Measurements from ENCODE around the gene SLC34A3. TPM values are rescaled to one million over a fixed set of nuclear protein-coding genes. Genes with fewer than 3 reads are reported as not detected.

Gene SLC34A3
- not detected for total RNA-seq

- no peak for ATAC-seq (ENCODE audit: low FRiP score)
Observed at GRCh38 chr9:137230705-137231371, at the start of gene SLC34A3. SLC34A3 (plus strand) TSS chr9:137230901; CDS start chr9:137231703, 802 bp downstream.

DNA sequence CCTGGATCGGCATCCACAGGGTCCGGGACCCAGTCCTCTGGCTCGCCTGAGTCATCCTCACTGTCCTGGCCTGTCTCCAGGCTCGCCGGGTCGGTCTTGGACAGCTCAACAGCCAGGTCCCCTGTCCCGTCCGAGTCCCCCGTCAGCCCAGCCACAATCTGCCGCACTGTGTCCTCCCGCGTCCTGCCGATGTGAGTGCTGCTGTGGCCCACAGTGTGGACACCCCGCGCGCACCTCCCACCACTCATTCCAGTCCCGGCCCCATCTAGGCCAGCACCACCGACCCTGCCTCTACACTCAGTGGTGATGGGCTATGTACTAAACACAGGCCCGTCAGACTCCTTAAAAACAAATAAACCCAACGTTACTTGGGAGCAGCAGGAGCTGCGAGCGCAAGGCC is 49.0 kb upstream of the SLC34A3 start:
- ATAC-seq (ENCODE audit: low FRiP score) (no peak), DNase-seq (ENCODE audit: low spot score) (no peak)
- TF ChIP-seq CTCF (IDR thresholded peaks at IDR 0.05), result no peak

More at GRCh38 chr9:137230705-137231371, at the start of gene SLC34A3:
- TF ChIP-seq CTCF (IDR thresholded peaks at IDR 0.05), result no peak
- DNase-seq (ENCODE audit: low spot score), result no peak

- no peak for TF ChIP-seq CTCF (IDR thresholded peaks at IDR 0.05)
- no peak for DNase-seq (ENCODE audit: low spot score)
Observed at GRCh38 chr9:137182836-137183235, 47.9 kb upstream of the SLC34A3 start.

DNA sequence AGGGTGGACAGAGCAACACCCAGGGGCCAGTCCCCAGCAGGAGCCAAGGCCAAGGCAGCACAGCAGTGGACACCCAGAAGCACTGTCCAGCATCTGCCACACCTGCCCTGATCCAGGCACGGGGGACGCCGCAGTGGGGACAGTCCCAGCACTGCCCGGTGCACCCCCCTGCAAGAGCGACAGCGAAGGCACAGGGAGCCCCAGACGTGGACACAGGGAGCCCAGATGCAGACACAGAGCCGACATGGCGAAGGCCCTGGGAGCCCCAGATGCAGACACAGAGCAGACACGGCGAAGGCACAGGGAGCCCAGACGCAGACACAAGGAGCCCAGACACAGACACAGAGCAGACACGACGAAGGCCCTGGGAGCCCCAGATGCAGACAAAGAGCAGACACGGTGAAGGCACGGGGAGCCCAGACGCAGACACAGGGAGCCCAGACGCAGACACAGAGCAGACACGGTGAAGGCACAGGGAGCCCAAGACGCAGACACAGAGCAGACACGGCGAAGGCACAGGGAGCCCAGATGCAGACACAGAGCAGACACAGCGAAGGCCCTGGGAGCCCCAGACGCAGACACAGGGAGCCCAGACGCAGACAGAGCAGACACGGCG is 46.6 kb upstream of the SLC34A3 start:
- ATAC-seq (ENCODE audit: low FRiP score) (no peak), DNase-seq (ENCODE audit: low spot score) (no peak)
- TF ChIP-seq CTCF (IDR thresholded peaks at IDR 0.05), result no peak

More at GRCh38 chr9:137182836-137183235, 47.9 kb upstream of the SLC34A3 start:
- no peak for ATAC-seq (ENCODE audit: low FRiP score)

GRCh38 chr9:137184881-137185660 is 45.6 kb upstream of the SLC34A3 start:
- no peak for DNase-seq (ENCODE audit: low spot score)
- TF ChIP-seq CTCF (IDR thresholded peaks at IDR 0.05), result no peak
- ATAC-seq (ENCODE audit: low FRiP score), result no peak

DNA sequence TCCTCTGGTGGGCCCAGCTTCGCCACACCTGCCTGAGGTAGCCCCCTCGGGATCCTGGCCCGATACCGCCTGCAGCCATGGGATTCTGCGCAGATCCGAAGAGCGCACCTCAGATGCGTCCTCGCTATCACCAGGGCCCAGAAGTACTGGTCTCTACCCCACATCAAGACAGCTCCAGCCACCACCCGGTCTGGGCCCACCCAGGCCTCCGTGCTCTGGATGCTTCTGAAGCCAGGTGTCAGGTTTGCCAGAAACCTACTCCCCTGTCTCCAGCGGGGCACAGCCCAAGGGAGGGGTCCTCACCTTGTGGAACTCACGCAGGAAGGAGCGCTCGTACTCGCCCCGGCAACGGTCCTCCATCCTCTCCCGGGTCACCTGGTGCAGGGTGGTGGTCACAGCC is 44.8 kb upstream of the SLC34A3 start:
- ATAC-seq (ENCODE audit: low FRiP score) (no peak), DNase-seq (ENCODE audit: low spot score) (no peak)
- no peak for TF ChIP-seq CTCF (IDR thresholded peaks at IDR 0.05)

Measured in omental fat pad (tissue), 4 donors.